NCI-H524 (cell line): ENCODE measurements around the gene CACNA1A.
"Not testable (repeated sequence)": the region's sequence is repeated elsewhere in the genome, so short reads cannot be mapped to it uniquely, and the experiment has no call there.

Experiments
- DNase-seq, 2 experiments: peaks; one replicate each; lab custom pipeline; 2025; lab: John Stamatoyannopoulos, UW

CACNA1A gene

DNA sequence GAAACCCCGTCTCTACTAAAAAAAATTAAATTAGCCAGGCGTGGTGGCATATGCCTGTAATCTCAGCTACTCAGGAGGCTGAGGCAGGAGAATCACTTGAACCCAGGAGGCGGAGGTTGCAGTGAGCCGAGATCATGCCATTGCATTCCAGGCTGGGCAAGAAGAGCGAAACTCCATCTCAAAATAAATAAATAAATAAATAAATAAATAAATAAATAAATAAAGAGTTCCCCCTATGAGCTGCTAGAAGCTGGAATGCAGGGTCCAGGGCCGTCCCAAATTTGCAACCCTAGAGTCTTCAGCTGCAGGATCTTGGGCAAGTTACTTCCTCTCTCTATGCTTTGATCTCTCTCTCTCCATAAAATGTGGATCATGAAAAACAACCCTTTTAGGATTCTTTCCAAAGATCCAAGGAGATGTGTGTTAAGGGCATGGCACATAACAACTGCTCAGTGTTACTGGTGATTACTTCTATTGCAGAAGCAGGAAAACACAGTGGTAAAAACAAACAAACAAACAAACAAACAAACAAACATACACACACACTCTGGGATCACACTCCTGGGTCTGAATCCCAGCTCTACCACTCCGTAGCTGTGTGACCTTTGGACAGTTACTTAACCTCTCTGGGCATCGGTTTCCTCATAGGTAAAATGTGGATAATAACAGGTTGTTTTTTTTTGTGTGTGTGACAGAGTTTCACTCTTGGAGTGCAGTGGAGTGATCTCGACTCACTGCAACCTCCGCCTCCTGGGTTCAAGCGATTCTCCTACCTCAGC is 78.8 kb downstream of the CACNA1A start:
- DNase-seq, result no peak

- not testable (repeated sequence) for DNase-seq
These were observed 80.4 kb downstream of the CACNA1A start for GRCh38 chr19:13425875-13426274.

- no peak for DNase-seq
These were observed 81.1 kb downstream of the CACNA1A start for GRCh38 chr19:13425151-13425550.

GRCh38 chr19:13420780-13421179 is 85.5 kb downstream of the CACNA1A start:
- peak in 1 of 2 experiments; percentile 13 for DNase-seq

DNA sequence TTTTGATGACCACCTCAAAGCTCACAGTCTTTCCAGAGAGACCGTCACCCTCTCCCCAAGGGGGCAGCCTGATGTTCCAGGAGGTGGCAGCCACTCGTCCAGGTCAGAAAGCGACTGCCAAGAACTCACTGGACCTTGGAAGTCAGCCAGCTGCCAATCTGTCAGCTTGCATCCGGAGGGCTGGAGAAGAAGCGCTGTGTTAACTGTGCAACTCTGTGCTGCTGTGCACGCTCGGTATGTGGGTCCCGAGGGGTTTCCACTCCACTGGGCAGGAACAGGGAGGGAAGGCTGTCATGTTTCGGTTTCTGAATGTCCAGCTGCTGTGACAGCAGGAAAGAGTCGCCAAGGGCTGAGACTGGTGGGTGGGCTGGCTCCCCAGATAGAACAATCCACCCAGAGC is 89.2 kb downstream of the CACNA1A start:
- peak; percentile 56 to 82 for DNase-seq

- DNase-seq, result no peak
These were observed 94.4 kb downstream of the CACNA1A start for GRCh38 chr19:13411899-13412298.

GRCh38 chr19:13410946-13411345 is 95.3 kb downstream of the CACNA1A start:
- no peak for DNase-seq

DNA sequence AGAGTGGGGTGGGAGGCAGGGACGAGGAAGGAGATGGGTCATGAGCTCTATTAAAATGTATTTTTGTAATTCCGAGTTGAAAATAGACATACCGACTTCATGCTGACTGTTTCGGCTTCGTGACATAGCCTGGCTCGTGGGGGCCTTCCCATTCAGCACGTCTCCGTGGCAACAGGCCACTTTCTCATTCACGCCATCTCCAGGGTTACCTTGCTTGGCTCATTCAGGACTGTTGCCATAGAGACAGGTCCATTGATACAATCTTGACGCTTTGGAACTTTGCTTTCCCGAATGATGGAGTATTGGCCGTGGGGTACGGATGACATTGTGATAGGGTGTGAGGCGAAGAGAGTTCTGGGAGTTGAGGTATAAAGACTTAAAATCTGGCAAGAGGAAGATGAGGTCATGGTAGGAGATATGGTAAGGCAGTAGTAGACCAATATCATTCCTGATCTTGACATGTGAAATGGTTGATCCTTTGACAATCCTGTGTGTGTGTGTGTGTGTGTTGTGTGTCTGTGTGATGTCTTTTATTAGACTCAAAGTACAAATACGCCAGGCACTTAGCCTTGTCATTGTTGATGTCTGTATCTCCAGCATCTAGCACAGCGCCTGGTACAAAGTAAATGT is 97.3 kb downstream of the CACNA1A start:
- DNase-seq, result no peak

GRCh38 chr19:13404236-13404635 is 102.0 kb downstream of the CACNA1A start:
- DNase-seq, result no peak

- DNase-seq, result peak; percentile 31 to 62
These were observed 104.9 kb downstream of the CACNA1A start for GRCh38 chr19:13401388-13401787.

DNA sequence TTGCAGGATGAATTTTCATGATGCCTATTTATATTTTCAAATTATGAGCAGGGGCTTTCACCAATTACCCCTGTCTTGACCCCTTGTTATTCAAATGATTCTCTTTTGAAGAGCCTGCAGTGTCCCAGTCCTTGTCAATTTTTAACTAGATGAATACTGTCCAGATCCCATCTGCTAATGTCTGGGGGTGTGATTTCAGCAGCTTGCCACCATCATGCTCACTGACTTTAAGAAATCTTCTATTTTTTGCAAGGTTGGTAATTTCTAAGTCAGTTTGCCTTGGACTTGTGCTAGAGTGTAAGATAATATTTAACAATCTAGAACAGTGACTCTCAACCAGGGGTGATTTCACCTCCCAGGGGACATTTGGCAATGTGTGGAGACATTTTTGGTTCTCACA is 106.0 kb downstream of the CACNA1A start:
- DNase-seq, result no peak

- DNase-seq, result no peak
These were observed 106.5 kb downstream of the CACNA1A start for GRCh38 chr19:13399746-13400145.

GRCh38 chr19:13398780-13399726 is 107.2 kb downstream of the CACNA1A start:
- DNase-seq, result no peak

DNA sequence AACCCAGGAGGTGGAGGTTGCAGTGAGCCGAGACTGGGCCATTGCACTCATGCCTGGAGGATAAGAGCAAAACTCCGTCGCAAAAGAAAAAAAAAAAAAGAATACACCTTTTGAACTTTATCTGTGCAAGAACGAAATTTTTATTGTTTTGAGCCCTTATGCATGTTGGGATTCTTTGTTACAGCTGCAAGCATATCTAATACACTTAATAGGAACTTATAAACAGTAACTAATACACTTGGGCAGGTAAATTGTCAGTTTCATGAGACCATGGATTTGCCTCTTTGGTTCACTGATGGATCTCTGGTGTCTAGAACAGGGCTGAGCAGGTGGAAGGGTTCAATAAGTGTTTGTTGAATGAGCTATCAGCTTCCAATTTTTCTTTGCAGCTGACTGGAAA is 108.1 kb downstream of the CACNA1A start:
- no peak for DNase-seq

DNA sequence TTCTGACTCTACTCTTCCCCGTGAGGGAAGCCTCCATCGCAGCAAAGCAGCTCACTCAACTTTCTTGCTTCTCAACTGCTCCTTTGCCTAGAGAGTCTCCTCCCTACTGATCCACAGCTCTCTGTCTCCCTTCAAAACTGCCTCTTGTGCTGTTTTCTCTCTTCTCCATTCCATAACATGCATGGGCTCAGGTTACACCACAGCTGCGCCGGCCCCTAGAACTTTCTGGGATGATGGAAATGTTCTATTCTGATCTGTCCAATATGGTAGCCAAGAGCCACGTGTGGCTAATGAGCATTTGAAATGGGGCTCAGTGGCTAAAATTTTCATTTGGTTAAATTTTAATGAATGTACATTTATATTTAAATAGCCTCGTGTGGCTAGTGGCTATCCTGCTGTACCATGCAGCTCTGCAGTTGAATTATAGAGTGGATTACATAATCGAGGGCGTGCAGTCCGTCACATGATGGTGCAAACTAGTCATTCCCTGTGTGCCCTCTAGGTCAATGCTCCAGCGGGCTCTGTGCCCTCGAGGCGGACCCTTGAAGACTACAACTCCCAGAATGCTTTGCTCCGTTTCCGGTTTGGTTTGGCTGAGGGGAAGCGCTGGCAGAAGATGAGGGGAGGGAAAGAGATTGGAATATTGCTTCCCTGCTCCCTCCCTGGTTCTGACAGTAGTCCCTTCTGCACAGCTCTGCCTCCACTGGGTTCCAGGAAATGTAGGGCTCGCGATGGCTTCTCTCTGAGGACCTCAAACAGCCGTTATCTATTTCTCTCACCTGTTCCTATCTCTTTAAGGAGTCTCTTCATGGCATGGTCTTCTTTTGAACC is 109.8 kb downstream of the CACNA1A start:
- DNase-seq, result peak; percentile 22 to 63

- no peak for DNase-seq
These were observed 123.7 kb downstream of the CACNA1A start for GRCh38 chr19:13382633-13382938.

GRCh38 chr19:13381827-13382632 is 124.2 kb downstream of the CACNA1A start:
- no peak for DNase-seq

GRCh38 chr19:13376537-13376936 is 129.7 kb downstream of the CACNA1A start:
- DNase-seq, result no peak

DNA sequence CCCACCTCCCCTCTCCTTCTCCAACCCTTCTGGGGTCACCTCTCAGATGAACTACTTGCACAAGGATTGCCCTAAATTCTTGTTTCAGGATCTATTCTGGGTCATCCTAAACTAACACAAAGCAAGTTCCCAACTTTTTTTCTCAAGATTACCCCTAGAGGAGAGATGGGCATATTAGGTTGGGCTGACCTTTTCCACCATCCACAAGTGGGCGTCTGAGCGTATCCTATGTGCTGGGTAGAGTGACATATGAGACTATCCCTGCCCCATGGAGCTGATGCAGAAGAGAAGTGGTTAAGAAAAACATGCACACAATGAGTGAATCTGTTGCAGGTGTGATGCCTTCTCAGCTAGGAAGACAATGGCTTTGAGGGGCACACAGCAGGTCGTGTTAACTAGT is 132.7 kb downstream of the CACNA1A start:
- no peak for DNase-seq

DNA sequence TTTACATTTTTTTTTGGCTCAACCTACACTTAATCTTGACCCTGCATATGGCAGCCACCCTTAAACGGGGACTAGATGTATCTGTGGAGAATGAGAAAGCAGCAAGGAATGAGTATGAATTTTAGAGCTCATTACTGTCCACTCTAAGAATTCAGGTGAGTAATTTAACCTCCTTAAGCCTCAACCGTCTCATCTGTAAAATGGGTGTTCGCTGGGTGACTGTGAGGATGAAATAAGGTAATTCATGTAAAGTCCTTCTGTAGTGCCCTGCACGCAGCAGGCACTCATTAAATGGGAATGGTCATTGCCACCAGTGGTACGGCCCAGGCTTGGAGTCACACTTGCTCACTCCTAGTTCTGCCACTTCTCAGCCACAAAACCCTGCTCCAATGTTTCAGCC is 135.3 kb downstream of the CACNA1A start:
- DNase-seq, result no peak
